HL-60 (cell line): ENCODE data around the gene KLHDC4.
"Not testable (repeated sequence)": the region's sequence is repeated elsewhere in the genome, so short reads cannot be mapped to it uniquely, and the experiment has no call there.

Source experiments
- DNase-seq, 2 experiments: peaks; one replicate each; pipeline ENCODE4 v3.0.0-alpha.2; 2010 to 2020; ENCODE audit warnings: low read depth in 1 of 2, low spot score in 1 of 2
- H3K27ac ChIP-seq: fragments of 250-450 bp; sonication (Bioruptor Pico); replicated peaks from 2 replicates; pipeline ENCODE4 v1.5.1; 2020; ENCODE audit warnings: mild to moderate bottlenecking, moderate library complexity
- H3K27me3 ChIP-seq: fragments of 250-450 bp; sonication (Bioruptor Pico); 2 replicates; pipeline ENCODE4 v1.5.1; 2021; ENCODE audit warnings: mild to moderate bottlenecking, moderate library complexity; ENCODE audit not compliant: insufficient read depth, poor library complexity, severe bottlenecking
- H3K4me3 ChIP-seq: replicated peaks from 2 replicates; pipeline ENCODE4 v1.5.1; 2011; ENCODE audit warnings: mild to moderate bottlenecking, control low read depth, low read length; ENCODE audit not compliant: insufficient read depth
- GABPA ChIP-seq: IDR thresholded peaks from 2 replicates; pipeline ENCODE4 v1.6.1; 2012; ENCODE audit warnings: low read depth
- POLR2AphosphoS5 ChIP-seq: IDR thresholded peaks from 2 replicates; pipeline ENCODE4 v1.6.1; 2012; ENCODE audit warnings: low read depth
- SPI1 ChIP-seq: IDR thresholded peaks from 2 replicates; pipeline ENCODE4 v1.6.1; 2012; ENCODE audit warnings: low read depth, mild to moderate bottlenecking, borderline replicate concordance
- TF ChIP-seq, protein P1 (sequence below): IDR thresholded peaks from 2 replicates; pipeline ENCODE4 v1.6.1; 2012; ENCODE audit warnings: low read depth; ENCODE audit not compliant: insufficient replicate concordance
- TF ChIP-seq, protein P2 (sequence below): IDR thresholded peaks from one replicate; pipeline ENCODE4 v1.5.1; 2011; ENCODE audit warnings: low read length, control low read depth, inconsistent platforms; ENCODE audit not compliant: insufficient read depth

Gene KLHDC4

DNA sequence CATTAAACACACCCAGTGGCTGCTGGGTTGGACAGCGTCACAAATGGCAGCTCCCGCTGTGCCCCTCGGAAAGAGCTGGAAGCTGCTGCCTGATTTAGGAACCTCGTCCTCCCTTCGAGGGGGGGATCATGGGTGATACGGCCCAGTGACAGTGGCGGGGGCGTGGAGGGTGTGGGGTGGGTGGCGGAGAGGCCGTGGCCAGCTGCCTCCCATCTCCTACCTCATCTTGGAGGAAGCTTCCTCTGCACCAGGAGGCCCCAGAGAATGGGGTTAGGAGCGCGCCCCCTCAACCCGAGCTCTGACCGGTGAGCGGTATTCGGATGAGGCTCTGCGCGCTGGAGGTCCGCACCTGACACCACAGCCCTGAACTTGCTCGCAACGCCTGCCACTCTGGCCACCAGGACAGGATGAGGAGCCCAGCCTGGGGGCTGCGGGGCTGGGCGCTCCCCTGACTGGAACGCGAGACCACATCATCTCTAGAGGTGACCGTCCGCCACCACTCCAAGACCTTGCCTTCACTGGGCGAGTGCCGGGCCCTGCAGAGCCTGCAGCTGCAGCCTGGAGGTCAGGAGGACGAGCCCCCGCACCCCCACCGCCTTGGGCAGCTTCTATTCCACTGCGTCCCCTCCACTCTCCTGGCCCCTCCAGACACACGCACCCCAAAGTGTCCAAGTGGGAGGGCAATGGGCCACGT is 80.9 kb downstream of the KLHDC4 start:
- Histone ChIP-seq H3K27me3 (peaks cover 2% of the 10 kb centered on the region), H3K4me3 (no peak overlapping the region), H3K27ac (no peak overlapping the region)
- no peak for TF ChIP-seq GABPA
- TF ChIP-seq, protein P1, sequence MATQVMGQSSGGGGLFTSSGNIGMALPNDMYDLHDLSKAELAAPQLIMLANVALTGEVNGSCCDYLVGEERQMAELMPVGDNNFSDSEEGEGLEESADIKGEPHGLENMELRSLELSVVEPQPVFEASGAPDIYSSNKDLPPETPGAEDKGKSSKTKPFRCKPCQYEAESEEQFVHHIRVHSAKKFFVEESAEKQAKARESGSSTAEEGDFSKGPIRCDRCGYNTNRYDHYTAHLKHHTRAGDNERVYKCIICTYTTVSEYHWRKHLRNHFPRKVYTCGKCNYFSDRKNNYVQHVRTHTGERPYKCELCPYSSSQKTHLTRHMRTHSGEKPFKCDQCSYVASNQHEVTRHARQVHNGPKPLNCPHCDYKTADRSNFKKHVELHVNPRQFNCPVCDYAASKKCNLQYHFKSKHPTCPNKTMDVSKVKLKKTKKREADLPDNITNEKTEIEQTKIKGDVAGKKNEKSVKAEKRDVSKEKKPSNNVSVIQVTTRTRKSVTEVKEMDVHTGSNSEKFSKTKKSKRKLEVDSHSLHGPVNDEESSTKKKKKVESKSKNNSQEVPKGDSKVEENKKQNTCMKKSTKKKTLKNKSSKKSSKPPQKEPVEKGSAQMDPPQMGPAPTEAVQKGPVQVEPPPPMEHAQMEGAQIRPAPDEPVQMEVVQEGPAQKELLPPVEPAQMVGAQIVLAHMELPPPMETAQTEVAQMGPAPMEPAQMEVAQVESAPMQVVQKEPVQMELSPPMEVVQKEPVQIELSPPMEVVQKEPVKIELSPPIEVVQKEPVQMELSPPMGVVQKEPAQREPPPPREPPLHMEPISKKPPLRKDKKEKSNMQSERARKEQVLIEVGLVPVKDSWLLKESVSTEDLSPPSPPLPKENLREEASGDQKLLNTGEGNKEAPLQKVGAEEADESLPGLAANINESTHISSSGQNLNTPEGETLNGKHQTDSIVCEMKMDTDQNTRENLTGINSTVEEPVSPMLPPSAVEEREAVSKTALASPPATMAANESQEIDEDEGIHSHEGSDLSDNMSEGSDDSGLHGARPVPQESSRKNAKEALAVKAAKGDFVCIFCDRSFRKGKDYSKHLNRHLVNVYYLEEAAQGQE: no peak
- no peak for TF ChIP-seq POLR2AphosphoS5
- TF ChIP-seq, protein P2, sequence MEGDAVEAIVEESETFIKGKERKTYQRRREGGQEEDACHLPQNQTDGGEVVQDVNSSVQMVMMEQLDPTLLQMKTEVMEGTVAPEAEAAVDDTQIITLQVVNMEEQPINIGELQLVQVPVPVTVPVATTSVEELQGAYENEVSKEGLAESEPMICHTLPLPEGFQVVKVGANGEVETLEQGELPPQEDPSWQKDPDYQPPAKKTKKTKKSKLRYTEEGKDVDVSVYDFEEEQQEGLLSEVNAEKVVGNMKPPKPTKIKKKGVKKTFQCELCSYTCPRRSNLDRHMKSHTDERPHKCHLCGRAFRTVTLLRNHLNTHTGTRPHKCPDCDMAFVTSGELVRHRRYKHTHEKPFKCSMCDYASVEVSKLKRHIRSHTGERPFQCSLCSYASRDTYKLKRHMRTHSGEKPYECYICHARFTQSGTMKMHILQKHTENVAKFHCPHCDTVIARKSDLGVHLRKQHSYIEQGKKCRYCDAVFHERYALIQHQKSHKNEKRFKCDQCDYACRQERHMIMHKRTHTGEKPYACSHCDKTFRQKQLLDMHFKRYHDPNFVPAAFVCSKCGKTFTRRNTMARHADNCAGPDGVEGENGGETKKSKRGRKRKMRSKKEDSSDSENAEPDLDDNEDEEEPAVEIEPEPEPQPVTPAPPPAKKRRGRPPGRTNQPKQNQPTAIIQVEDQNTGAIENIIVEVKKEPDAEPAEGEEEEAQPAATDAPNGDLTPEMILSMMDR: no peak
- TF ChIP-seq SPI1: no peak
- DNase-seq: no peak

DNA sequence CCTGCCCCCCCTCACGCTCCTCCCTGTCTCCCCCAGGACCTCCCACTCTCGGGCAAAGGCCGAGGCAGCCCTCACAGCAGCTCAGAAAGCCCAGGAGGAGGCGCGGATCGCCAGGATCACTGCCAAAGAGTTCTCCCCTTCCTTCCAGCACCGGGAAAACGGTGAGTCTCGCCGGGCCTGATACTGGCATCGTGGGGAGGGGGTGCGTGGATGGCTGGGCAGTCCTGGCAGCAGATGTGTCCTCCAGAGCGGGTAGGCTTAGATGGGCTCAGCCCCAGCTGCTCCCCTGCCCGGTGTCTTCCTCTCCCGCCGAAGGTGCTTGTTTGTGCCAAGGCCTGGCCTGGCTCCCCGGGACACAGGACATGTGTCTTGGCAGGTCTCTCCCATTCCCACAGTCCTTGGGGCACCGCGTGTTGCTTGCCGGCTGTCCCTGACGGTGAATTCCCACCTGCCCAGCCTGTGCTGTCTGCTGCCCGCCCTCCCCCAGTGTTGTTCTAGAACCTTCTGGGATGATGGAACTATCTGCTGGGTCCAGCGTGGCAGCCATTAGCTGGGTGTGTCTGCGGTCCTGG is 81.6 kb downstream of the KLHDC4 start:
- no peak overlapping the region for H3K27ac ChIP-seq
- TF ChIP-seq, protein P1: no peak
- TF ChIP-seq SPI1: no peak
- DNase-seq: no peak
- peaks cover 2% of the 10 kb centered on the region for H3K27me3 ChIP-seq
- no peak overlapping the region for H3K4me3 ChIP-seq

DNA sequence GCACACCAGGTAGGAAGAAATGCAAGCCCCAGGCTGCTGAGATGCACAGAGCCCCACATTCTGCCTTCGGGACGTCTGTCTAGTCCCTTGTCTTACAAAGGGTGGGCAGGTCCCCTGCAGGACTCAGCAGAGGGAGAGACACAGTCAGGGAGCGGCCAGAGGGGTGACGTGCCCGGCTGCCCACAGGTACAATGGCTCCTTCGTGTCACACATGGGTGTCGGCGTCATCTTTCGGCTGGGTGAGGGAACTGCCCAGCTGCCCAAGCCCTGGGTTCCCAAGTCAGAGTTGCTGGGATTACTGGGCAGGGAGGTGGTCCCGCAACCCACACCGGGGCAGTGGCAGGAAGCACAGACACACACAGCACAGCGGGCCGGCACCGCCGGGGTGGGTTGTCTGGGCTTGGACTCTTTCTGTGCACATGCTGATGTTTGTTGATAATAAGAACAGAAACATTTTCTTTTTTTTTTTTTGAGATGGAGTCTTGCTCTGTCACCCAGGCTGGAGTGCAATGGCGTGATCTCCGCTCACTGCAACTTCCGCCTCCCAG is 82.9 kb downstream of the KLHDC4 start:
- Histone ChIP-seq H3K27me3 (peaks cover 2% of the 10 kb centered on the region), H3K27ac (no peak overlapping the region), H3K4me3 (no peak overlapping the region)
- TF ChIP-seq, protein P2: no peak
- no peak for DNase-seq

DNA sequence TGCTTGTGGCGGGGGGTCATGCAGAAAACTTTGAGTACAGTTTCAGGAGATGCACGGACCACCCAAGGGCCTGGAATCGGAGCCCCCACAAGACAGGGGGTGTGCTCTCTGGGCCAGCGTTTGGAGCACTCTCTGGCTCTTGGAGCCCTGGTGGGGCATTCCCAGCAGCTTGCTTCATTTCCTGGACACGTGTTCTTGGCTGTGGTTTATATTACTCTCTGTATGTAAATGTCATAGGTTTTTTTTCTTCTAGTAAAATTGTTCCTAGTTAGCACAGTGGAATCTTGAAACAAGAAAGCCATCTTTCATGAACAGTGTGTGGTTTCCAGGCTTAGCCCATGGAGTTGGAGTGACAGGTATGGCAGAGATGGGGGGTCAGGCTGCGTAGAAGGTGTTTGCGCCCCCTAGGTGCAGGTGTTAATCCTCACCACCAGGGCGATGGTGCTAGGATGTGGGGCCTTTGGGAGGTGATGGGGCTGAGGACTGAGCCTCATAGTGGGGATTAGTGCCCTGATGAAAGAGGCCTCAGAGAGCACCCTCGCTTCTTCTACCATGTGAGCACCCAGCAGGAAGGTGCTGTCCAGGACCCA is 83.7 kb downstream of the KLHDC4 start:
- H3K4me3 ChIP-seq: no peak overlapping the region
- H3K27me3 ChIP-seq: peaks cover 2% of the 10 kb centered on the region
- no peak for DNase-seq
- TF ChIP-seq, protein P1: no peak
- TF ChIP-seq POLR2AphosphoS5 (no peak), SPI1 (no peak), GABPA (no peak)
- TF ChIP-seq, protein P2: no peak
- H3K27ac ChIP-seq: no peak overlapping the region

DNA sequence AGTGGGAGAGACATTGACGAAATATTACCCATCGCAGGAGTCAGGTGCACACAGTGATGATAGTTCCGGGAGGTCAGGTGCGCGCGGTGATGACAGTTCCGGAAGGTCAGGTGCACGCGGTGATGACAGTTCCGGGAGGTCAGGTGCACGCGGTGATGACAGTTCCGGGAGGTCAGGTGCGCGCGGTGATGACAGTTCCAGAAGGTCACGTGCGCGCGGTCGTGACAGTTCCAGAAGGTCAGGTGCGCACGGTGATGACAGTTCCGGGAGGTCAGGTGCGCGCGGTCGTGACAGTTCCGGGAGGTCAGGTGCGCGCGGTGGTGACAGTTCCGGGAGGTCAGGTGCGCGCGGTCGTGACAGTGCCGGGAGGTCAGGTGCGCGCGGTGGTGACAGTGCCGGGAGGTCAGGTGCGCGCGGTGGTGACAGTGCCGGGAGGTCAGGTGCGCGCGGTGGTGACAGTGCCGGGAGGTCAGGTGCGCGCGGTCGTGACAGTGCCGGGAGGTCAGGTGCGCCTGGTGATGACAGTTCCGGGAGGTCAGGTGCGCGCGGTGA is 84.7 kb downstream of the KLHDC4 start:
- H3K27ac ChIP-seq, H3K4me3 ChIP-seq, DNase-seq, H3K27me3 ChIP-seq: not testable (repeated sequence)
